ENCODE results near the gene RPTOR.

DNA sequence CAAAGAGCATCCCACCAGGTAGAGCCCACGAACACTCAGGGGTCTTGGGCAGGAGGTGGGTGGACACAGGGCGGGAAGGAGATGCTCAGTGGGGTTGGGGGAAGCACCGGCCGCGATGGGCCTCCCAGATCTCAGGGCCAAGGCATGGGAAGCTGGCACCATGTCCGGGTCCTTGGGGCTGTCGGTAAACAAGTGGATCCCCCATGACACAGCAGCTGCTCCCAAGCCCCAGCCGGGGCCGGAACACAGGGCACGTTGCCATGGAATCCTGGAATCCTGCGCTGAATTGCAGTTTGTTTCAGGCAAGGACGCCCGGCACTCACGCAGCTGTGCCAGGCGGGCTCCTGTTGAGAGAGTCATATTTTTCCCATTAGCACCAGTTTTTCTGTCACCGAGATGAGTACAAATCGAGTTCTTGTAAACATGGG lies 424.0 kb downstream of the RPTOR start:
- TF ChIP-seq, protein P1, sequence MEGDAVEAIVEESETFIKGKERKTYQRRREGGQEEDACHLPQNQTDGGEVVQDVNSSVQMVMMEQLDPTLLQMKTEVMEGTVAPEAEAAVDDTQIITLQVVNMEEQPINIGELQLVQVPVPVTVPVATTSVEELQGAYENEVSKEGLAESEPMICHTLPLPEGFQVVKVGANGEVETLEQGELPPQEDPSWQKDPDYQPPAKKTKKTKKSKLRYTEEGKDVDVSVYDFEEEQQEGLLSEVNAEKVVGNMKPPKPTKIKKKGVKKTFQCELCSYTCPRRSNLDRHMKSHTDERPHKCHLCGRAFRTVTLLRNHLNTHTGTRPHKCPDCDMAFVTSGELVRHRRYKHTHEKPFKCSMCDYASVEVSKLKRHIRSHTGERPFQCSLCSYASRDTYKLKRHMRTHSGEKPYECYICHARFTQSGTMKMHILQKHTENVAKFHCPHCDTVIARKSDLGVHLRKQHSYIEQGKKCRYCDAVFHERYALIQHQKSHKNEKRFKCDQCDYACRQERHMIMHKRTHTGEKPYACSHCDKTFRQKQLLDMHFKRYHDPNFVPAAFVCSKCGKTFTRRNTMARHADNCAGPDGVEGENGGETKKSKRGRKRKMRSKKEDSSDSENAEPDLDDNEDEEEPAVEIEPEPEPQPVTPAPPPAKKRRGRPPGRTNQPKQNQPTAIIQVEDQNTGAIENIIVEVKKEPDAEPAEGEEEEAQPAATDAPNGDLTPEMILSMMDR (IDR thresholded peaks at IDR 0.05): no peak
- no peak for TF ChIP-seq POLR2A (IDR thresholded peaks at IDR 0.05; ENCODE audit: low read depth)
- TF ChIP-seq EP300 (IDR thresholded peaks at IDR 0.05): peak; percentile 45

All from esophagus muscularis mucosa (tissue), 4 donors.